Right atrium auricular region (tissue), 2 donors: Measurements from ENCODE around the gene SORCS1. TPM values are rescaled to one million over a fixed set of nuclear protein-coding genes. Genes with fewer than 3 reads are reported as not detected.

Experiments
- DNase-seq: peaks from one replicate; pipeline ENCODE4 v3.0.0-alpha.2; 2019; ENCODE audit warnings: low spot score
- H3K27ac ChIP-seq, 2 donors: fragments of 200-600 bp; sonication (generic); 1 replicate in 1 of 2; 2 replicates in 1 of 2; pipeline ENCODE4 v1.5.1; 2016 to 2019
- H3K27me3 ChIP-seq, 2 donors: fragments of 200-600 bp; sonication (generic); one replicate each; pipeline versions ENCODE4 v1.5.1 to v1.6.0; 2017 to 2019
- H3K36me3 ChIP-seq: fragments of 200-600 bp; sonication (generic); one replicate; pipeline ENCODE4 v1.5.1; 2016
- H3K4me1 ChIP-seq, 2 donors: fragments of 200-600 bp; sonication (generic); one replicate each; pipeline versions ENCODE4 v1.5.1 to v1.6.0; 2017 to 2019
- H3K4me3 ChIP-seq, 2 donors: fragments of 200-600 bp; sonication (generic); 1 replicate in 1 of 2; 2 replicates in 1 of 2; pipeline ENCODE4 v1.5.1; 2017 to 2019; ENCODE audit warnings: mild to moderate bottlenecking in 1 of 2, moderate library complexity in 1 of 2
- H3K9me3 ChIP-seq, 2 donors: fragments of 200-600 bp; sonication (generic); one replicate each; pipeline ENCODE4 v1.5.1; 2019
- CTCF ChIP-seq, 2 donors: fragments of 200-600 bp; sonication (generic); IDR thresholded peaks; one replicate each; pipeline ENCODE4 v1.5.1; 2019; ENCODE audit warnings: antibody characterized with exemption in 2 of 2
- total RNA-seq, 2 donors: library from RNA; depleted of rRNA; stranded (reverse); fragments of >200 nt; gene quantifications; one replicate each; pipeline ENCODE4 v1.1.0, GENCODE V29; 2016

The SORCS1 gene
- total RNA-seq, 2 donors from 2014 or later, result 1.6 to 4.2 TPM

- TF ChIP-seq CTCF (IDR thresholded peaks at IDR 0.05), result no peak
- no peak overlapping the region for H3K27ac ChIP-seq
- H3K4me1 ChIP-seq, result no peaks in the 10 kb centered on the region
- no peaks in the 10 kb centered on the region for H3K36me3 ChIP-seq
- no peak overlapping the region for H3K4me3 ChIP-seq
- no peak for DNase-seq
- H3K9me3 ChIP-seq, result no peaks in the 10 kb centered on the region
- no peaks in the 10 kb centered on the region for H3K27me3 ChIP-seq
Measured at GRCh38 chr10:106771154-106771553, 393.4 kb downstream of the SORCS1 start.

GRCh38 chr10:106768204-106768603 lies 396.3 kb downstream of the SORCS1 start:
- Histone ChIP-seq H3K27ac (no peak overlapping the region), H3K4me3 (no peak overlapping the region), H3K27me3 (no peaks in the 10 kb centered on the region), H3K9me3 (no peaks in the 10 kb centered on the region), H3K4me1 (no peaks in the 10 kb centered on the region), H3K36me3 (no peaks in the 10 kb centered on the region)
- DNase-seq, result no peak
- no peak for TF ChIP-seq CTCF (IDR thresholded peaks at IDR 0.05)

- H3K4me1 ChIP-seq, result no peaks in the 10 kb centered on the region
- H3K9me3 ChIP-seq, result no peaks in the 10 kb centered on the region
- no peak for TF ChIP-seq CTCF (IDR thresholded peaks at IDR 0.05)
- no peak for DNase-seq
- no peak overlapping the region for H3K27ac ChIP-seq
- no peaks in the 10 kb centered on the region for H3K36me3 ChIP-seq
- H3K27me3 ChIP-seq, result no peaks in the 10 kb centered on the region
- H3K4me3 ChIP-seq, result no peak overlapping the region
Measured at GRCh38 chr10:106765928-106766327, 398.6 kb downstream of the SORCS1 start.

- no peak for TF ChIP-seq CTCF (IDR thresholded peaks at IDR 0.05)
- no peak overlapping the region for H3K4me3 ChIP-seq
Measured at GRCh38 chr10:106765241-106765754, 399.2 kb downstream of the SORCS1 start.

GRCh38 chr10:106764360-106764759 lies 400.1 kb downstream of the SORCS1 start:
- H3K27ac ChIP-seq, result no peak overlapping the region
- no peaks in the 10 kb centered on the region for H3K27me3 ChIP-seq
- no peak for TF ChIP-seq CTCF (IDR thresholded peaks at IDR 0.05)
- H3K36me3 ChIP-seq, result no peaks in the 10 kb centered on the region
- no peaks in the 10 kb centered on the region for H3K9me3 ChIP-seq
- no peak overlapping the region for H3K4me3 ChIP-seq
- no peaks in the 10 kb centered on the region for H3K4me1 ChIP-seq
- no peak for DNase-seq

More at GRCh38 chr10:106765241-106765754, 399.2 kb downstream of the SORCS1 start:
- no peaks in the 10 kb centered on the region for H3K4me1 ChIP-seq
- H3K27me3 ChIP-seq, result no peaks in the 10 kb centered on the region
- H3K9me3 ChIP-seq, result no peaks in the 10 kb centered on the region
- H3K27ac ChIP-seq, result no peak overlapping the region
- no peak for DNase-seq
- H3K36me3 ChIP-seq, result no peaks in the 10 kb centered on the region

GRCh38 chr10:106761906-106762305 lies 402.6 kb downstream of the SORCS1 start:
- Histone ChIP-seq H3K4me3 (no peak overlapping the region), H3K4me1 (no peaks in the 10 kb centered on the region), H3K27me3 (no peaks in the 10 kb centered on the region), H3K36me3 (no peaks in the 10 kb centered on the region), H3K27ac (no peak overlapping the region), H3K9me3 (no peaks in the 10 kb centered on the region)
- TF ChIP-seq CTCF (IDR thresholded peaks at IDR 0.05), result no peak
- DNase-seq, result no peak
